Retinal pigment epithelial cell (primary cell): ENCODE data around the gene CD68.

ENCODE experiments used
- DNase-seq: peaks from one replicate; pipeline ENCODE4 v3.0.0-alpha.2; 2010; ENCODE audit warnings: low read depth
- H3K4me3 ChIP-seq: 2 replicates; pipeline ENCODE4 v1.5.1; 2011; ENCODE audit warnings: mild to moderate bottlenecking, low read length, control low read depth, moderate library complexity
- CTCF ChIP-seq: conservative IDR thresholded peaks from 2 replicates; pipeline ENCODE4 v1.5.1; 2011; ENCODE audit warnings: low read depth, low read length, control low read depth, inconsistent platforms

Gene CD68

GRCh38 chr17:7579001-7579833 lies at the start of gene CD68:
CD68 (plus strand) TSS chr17:7579638; CDS start chr17:7579678, 40 bp downstream.
- H3K4me3 ChIP-seq, result no peak within 1 kb of the TSS
- DNase-seq, result peak; percentile 90

GRCh38 chr17:7530023-7530900 lies 49.2 kb upstream of the CD68 start:
- DNase-seq, result no peak
- TF ChIP-seq CTCF, result no peak
- H3K4me3 ChIP-seq, result no peak overlapping the region

More at GRCh38 chr17:7579001-7579833, at the start of gene CD68:
- no peak for TF ChIP-seq CTCF

GRCh38 chr17:7538050-7538449 lies 41.4 kb upstream of the CD68 start:
- TF ChIP-seq CTCF, result no peak
- DNase-seq, result no peak
- H3K4me3 ChIP-seq, result no peak overlapping the region

- no peak for TF ChIP-seq CTCF
- DNase-seq, result no peak
Observed at GRCh38 chr17:7538891-7539545, 40.4 kb upstream of the CD68 start.

GRCh38 chr17:7541074-7541621 lies 38.3 kb upstream of the CD68 start:
- DNase-seq, result no peak
- H3K4me3 ChIP-seq, result no peak overlapping the region
- TF ChIP-seq CTCF, result no peak

More at GRCh38 chr17:7538891-7539545, 40.4 kb upstream of the CD68 start:
- no peak overlapping the region for H3K4me3 ChIP-seq

GRCh38 chr17:7544911-7545310 lies 34.5 kb upstream of the CD68 start:
- no peak for TF ChIP-seq CTCF
- DNase-seq, result no peak
- H3K4me3 ChIP-seq, result no peak overlapping the region
